AG08396 (cell line): ENCODE measurements around the gene CD52.
A peak's percentile ranks its signal among the peaks of the same experiment; 100 is the strongest.
"Not testable (repeated sequence)": the region's sequence is repeated elsewhere in the genome, so short reads cannot be mapped to it uniquely, and the experiment has no call there.

Experiments used
- DNase-seq: peaks from one replicate; pipeline ENCODE4 v3.0.0; 2012; ENCODE audit warnings: low spot score, mixed read lengths

Gene CD52

GRCh38 chr1:26284597-26285347, 33.0 kb upstream of the CD52 start:
- peak; percentile 92 for DNase-seq

- no peak for DNase-seq
Observed at GRCh38 chr1:26285366-26286063, 32.2 kb upstream of the CD52 start.

- DNase-seq = no peak
Observed at GRCh38 chr1:26286064-26286416, 31.7 kb upstream of the CD52 start.

GRCh38 chr1:26287033-26287711, 30.6 kb upstream of the CD52 start:
- no peak for DNase-seq

GRCh38 chr1:26287811-26288210, 29.9 kb upstream of the CD52 start:
- no peak for DNase-seq

- DNase-seq = no peak
Observed at GRCh38 chr1:26288311-26288941, 29.3 kb upstream of the CD52 start.

GRCh38 chr1:26289158-26290059, 28.3 kb upstream of the CD52 start:
- DNase-seq = no peak

GRCh38 chr1:26290122-26290881, 27.5 kb upstream of the CD52 start:
- DNase-seq = no peak

GRCh38 chr1:26290882-26291261, 26.9 kb upstream of the CD52 start:
- DNase-seq = no peak

- no peak for DNase-seq
Observed at GRCh38 chr1:26291433-26291832, 26.3 kb upstream of the CD52 start.

GRCh38 chr1:26291939-26292338, 25.8 kb upstream of the CD52 start:
- DNase-seq = no peak

- DNase-seq = not testable (repeated sequence)
Observed at GRCh38 chr1:26292735-26293134, 25.0 kb upstream of the CD52 start.

- DNase-seq = no peak
Observed at GRCh38 chr1:26293911-26294463, 23.8 kb upstream of the CD52 start.

GRCh38 chr1:26295194-26296138, 22.3 kb upstream of the CD52 start:
- no peak for DNase-seq

GRCh38 chr1:26296340-26297056, 21.3 kb upstream of the CD52 start:
- no peak for DNase-seq

GRCh38 chr1:26297057-26297790, 20.5 kb upstream of the CD52 start:
- no peak for DNase-seq

- DNase-seq = no peak
Observed at GRCh38 chr1:26297791-26298124, 20.0 kb upstream of the CD52 start.

- no peak for DNase-seq
Observed at GRCh38 chr1:26300578-26301275, 17.0 kb upstream of the CD52 start.
